Measurements from ENCODE around the gene MOB2.

DNA sequence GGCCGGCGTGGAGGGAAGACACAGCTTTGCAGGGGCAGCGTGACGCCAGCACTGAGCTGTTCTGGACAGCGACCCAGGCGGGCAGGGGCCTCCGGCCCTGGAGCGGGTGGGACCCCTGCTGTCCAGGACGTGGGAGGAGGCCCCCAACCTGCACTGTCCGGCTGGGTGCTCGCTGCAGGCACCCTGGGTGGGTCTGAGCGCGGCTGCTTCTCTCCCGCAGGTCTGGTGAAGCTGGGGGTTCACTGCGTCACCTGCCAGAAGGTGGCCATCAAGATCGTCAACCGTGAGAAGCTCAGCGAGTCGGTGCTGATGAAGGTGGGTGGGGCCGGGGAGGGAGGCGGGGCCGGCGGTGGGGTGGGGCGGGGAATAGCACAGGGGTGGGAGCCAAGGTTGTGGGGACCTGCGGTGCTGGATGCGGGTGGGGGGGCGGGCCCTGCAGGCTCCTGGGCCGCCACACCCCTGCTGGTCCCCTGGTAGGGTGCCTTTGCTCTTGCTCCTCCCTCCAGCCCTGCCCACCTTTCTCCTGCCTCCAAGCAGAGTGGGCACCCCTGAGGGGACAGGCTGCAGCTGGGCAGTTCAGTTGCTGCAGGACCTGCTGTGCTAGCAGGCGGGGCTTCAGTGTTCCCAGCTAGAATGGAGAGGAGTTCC lies 50.6 kb downstream of the MOB2 start:
- TF ChIP-seq, protein P1, sequence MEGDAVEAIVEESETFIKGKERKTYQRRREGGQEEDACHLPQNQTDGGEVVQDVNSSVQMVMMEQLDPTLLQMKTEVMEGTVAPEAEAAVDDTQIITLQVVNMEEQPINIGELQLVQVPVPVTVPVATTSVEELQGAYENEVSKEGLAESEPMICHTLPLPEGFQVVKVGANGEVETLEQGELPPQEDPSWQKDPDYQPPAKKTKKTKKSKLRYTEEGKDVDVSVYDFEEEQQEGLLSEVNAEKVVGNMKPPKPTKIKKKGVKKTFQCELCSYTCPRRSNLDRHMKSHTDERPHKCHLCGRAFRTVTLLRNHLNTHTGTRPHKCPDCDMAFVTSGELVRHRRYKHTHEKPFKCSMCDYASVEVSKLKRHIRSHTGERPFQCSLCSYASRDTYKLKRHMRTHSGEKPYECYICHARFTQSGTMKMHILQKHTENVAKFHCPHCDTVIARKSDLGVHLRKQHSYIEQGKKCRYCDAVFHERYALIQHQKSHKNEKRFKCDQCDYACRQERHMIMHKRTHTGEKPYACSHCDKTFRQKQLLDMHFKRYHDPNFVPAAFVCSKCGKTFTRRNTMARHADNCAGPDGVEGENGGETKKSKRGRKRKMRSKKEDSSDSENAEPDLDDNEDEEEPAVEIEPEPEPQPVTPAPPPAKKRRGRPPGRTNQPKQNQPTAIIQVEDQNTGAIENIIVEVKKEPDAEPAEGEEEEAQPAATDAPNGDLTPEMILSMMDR (IDR thresholded peaks at IDR 0.05; ENCODE audit: borderline replicate concordance, extremely low read depth, low read length, poor library complexity, severe bottlenecking): no peak
- TF ChIP-seq EZH2 (IDR thresholded peaks at IDR 0.05; ENCODE audit: borderline replicate concordance, low read depth, low read length, severe bottlenecking): no peak

All from DND-41 (cell line).